Activated gamma-delta T cell treated with anti-CD3 and anti-CD28 coated beads, Interleukin-2, amount 50 U/mL, for 16 hours (primary cell): ENCODE measurements around the gene LUZP1.
"Not testable (repeated sequence)": the region's sequence is repeated elsewhere in the genome, so short reads cannot be mapped to it uniquely, and the experiment has no call there.

Experiments used
- DNase-seq: peaks from one replicate; pipeline ENCODE4 v3.0.0-alpha.2; 2020; ENCODE audit warnings: low read depth

Gene LUZP1

DNA sequence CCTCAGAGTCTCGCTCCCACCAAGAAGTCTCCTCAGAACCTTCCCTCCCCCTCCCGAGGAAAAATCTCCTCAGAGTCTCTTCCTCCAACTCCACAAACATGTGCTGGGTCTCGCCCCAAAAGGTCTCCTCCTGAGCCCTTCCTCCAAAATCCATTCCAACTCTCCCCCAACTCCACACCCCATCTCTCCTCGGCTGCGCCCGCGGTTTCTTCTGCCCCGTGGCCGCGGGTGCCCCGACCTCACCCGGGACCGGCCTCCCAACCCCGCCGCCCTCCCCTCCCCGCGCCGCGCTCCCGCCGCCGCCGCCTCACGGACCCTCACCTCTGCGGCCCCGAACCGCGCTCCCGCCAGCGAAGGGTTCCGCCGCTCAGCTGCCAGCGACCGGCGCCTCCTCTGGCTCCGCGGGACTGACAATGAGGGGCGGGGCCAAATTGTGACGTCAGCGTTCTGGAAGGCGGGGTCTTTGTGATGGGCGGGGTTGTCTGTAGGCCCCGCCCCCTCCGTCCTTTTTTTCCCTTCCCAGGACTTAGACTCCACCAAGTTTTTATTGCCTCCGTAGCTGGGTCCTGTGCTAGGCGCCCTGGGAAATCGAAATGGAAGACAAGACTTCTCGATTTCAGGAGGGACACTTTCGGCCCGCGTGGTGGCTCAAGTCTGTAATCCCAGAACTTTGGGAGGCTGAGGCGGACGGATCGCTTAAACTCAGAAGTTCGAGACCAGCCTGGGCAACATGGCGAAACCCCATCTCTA, at the start of gene LUZP1:
LUZP1 (minus strand) TSS at position 412 of the 750 bp plus-strand sequence.
- peak; percentile 83 for DNase-seq

DNA sequence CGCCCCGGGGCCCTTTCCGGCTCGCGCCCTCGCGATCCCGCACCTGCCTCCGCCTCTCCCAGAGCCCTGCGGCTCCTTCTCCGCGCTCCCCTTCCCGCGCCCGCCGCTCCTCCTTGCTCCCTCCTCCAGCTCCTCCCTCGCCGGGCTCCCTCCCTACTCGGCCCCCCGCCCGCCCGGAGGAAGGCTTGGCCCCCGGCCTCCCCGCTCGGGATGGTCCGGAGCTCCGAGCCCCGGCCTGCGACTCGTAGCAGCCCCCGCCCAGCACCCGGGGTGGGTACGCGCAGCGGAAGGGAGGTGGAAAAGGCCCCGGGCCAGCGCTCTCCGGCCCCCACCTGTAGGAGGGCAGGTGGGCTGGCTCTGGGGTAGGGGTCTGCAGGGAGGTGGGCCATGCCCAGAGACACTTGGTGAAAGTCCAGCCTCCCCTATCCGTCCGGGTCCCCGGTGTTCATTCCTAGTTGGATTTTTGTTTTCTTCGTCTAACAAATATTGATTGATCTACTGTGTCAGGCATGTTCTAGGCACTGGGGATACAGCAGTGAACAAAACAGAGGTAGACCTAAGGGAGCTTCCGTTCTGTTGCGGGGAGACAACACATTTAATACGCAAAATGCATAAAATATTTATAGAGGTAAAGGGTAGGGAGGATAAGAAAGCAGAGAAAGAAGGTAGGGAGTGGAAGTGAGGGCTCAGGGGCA, 48.9 kb upstream of the LUZP1 start, which contains the start of gene HTR1D:
HTR1D (minus strand) TSS at position 82 of the 695 bp plus-strand sequence. CDS start 23,283 bp downstream, outside the sequence.
- DNase-seq: no peak

DNA sequence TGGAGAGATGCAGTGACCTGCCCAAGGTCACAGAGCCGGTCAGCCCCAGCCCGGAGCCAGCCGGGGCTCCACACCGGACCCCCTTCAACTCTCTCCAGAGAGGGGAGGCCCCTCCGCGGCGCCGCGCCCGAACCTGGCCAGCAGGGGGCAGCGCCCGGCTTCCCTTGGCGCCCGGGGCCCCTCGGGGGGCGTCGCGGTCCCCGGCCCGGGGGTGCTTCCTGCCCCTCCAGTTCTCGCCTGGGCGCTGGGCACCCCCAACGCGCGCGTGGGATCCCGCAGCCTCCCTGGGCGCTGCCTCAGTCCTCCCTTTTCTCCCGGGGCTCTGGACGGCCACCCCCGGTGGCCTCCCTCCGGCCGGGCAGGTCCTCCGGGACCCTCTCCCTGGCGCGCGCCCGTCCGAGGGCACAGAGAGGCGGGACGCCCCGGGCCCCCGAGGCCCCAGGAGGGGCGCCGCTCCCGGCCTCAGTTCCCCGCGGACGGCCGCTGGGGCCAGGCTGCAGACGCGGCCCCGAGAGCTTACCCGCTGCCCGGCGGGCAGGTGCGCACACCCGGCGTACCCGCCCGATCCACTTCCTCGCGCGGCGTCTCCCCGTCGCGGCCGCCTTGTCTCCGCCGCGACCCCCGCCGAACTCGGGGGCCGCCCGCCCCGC, 48.2 kb upstream of the LUZP1 start:
- no peak for DNase-seq

GRCh38 chr1:23215751-23216449, 47.2 kb upstream of the LUZP1 start:
- DNase-seq: no peak

DNA sequence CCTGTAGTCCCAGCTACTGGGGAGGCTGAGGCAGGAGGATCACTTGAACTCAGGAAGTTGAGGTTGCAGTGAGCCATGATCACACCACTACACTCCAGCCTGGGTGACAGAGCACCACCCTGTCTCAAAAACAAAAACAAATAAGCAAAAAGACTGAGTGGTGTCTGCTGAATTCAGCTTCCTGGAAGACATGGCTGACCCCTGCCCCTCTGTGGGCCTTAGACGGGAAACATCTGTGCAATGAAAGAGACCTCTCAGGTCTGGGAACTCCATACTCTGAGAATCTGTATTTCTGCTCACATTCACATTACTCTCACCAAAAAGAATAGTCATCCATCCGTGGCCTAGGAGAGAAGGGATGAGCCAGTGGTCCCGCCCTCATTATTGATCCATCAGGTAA, 46.6 kb upstream of the LUZP1 start:
- no peak for DNase-seq

DNA sequence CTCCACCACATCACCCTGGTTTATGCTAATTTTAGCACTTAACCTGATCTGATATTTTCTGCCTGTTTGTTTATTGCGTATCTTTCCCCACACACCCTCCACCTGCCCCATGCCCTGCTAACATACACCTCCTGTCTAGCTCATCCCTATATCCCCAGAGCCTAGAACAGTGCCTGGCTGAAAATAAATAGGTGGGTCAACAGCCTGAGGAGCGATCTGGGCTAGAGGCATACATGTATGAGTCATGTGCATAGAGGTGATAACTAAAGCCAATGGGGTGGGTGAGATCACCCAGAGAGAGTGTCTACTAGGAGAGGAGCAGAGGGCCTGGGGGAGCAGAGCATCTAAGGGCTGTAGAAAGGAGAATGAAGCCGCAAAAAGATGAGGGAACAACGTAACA, 46.0 kb upstream of the LUZP1 start:
- DNase-seq: no peak

GRCh38 chr1:23211955-23212354, 43.3 kb upstream of the LUZP1 start:
- no peak for DNase-seq

DNA sequence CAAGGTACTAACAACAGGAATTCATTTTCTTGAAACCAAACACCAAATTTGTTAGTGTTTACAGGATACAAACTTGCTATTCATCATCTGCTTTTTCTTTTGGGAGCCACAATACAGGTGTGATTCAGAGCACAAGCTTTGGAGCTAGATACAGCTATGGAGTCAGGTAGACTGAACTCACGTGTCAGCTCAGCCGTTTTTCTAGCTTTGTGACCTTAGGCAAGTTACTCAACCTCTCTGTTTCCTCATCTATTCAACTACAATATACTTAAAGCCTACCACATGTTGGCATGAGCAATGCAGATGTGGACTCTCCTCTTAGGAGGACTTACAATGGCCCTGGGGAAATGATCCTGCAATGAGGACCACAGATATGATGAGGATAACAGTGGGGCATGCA, 42.3 kb upstream of the LUZP1 start:
- no peak for DNase-seq

DNA sequence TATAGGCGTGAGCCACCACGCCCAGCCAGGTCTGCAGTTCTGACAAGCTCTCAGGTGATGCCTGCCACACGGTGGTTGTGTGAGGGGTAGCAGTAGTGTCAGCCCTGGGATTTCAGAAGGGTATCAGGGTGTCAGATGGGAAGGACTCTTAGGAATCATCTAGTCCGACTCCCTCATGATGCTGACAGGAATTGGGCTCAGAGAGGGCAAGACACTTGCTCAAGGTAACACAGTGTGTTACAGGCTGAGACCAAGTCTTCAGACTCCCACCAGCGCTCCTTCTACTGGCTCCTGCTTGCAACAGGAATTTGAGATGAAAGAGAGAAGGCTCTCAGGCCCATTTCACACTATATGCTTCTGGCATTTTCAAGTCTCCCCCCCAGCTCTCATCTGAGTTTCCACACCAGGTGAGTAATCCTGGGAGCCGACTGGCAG, 41.7 kb upstream of the LUZP1 start:
- DNase-seq: no peak

GRCh38 chr1:23209770-23210169, 41.1 kb upstream of the LUZP1 start:
- DNase-seq: no peak

DNA sequence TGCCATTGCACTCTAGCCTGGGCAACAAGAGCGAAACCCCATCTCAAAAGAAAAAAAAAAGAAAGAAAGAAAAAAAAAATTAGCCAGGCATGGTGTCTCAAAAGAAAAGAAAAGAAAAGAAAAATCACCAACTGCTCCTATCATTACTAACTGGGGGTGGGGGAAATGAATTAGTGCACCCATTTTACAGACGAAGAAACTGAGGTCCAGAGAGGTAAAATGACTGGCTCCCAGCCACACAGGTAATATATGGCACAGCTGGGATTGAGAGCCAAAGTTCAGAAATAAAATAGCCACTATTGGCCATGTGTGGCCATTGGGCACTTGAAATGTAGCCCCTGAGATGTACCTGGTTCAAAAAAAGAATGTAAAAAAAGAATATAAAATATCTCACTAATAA, 39.9 kb upstream of the LUZP1 start:
- no peak for DNase-seq

- not testable (repeated sequence) for DNase-seq
These were observed 39.1 kb upstream of the LUZP1 start for GRCh38 chr1:23207733-23208132.

DNA sequence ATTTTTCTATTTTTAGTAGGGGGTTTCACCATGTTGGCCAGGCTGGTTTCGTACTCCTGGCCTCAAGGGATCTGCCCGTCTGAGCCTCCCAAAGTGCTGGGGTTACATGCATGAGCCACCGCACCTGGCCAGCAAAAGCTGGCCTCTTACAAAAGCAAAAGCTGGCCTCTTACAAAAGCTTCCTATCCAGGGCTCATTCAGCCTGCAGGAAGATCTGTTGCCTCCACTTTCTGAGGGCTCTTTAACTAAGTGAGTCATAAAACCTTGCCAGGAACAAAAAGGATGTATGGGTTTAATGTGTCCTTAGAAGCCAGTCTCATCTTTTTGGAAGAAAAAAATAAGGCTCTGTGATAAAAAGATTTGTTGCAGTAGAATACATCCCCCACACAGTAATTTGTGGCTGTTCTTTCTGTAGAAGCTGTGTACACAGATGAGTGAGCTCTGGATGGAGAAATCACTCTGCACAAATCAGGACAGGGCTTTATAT, 33.6 kb upstream of the LUZP1 start:
- DNase-seq: no peak

GRCh38 chr1:23200883-23201282, 32.2 kb upstream of the LUZP1 start:
- no peak for DNase-seq

GRCh38 chr1:23198373-23198772, 29.7 kb upstream of the LUZP1 start:
- no peak for DNase-seq

DNA sequence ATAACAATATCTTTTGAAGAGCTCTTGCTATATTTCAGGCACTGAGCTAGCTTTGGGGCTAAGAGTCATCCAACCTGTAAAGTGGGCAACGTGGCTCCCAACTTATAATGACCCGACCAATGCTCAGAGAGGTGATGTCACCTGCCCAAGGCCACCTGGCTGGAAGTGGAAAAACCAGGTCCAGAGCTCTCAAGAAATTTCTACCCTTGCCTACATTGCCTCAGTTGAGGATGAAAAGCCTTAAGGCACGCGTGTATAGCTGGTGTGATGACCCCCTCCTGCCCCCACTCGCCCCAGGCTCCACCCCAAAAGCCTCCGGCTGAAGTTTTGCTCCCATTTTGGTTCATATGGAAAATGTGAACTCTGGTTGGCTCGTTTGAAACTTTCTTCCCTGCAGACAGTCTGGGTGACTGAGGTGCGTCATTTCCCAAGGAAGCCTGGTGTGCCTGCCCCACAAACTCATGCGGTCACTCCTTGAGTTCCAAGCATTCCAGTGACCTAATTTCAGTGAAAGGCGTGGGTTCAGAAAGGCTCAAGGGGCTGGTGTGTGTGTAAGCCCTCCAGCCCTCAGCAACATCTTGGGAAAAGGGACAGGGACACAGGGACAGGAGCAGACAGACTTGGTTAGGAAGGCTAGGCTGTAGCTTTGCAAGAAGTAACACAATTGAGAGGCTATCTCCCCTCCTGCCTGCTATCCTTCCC, 28.1 kb upstream of the LUZP1 start:
- DNase-seq: no peak

DNA sequence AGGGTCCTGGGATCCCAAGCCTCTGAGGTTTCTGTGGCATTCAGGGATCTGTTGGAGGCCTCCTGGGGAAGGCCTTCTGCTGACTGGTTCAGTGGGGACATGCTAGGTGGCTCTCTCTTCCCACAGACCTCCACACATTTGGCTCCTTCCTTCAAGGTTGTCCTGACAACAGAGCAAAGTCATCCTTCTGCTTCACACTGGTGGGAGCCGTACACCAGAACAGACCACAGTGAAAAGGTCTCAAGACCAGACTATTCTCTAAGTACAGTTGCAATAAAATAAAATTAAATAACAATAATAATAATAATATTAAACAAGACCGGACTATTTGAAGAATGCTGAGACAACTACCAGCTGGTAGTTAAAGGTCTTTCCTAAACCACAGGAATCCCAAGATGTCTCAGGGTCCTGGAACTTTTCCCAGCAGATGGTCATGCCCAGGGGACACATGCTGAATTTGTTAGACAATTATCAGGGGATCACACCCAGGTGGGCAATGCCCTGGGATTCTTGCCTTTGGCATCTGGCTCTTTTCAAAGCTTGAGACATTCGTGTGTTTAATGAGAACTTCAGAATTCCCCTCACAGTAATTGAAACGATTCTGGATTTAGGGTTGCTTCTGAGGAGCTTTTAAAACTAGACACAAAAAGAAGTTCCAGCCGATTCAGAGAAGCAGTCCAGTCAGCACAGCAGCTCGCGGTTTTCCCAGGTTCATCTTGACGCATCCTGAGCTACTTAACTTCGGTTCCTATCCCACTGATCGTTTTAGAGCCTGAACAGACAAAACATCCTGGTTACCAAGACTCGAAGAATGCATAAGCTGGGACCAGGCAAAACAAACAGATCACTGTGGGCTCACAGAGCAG, 25.7 kb upstream of the LUZP1 start:
- DNase-seq: no peak

DNA sequence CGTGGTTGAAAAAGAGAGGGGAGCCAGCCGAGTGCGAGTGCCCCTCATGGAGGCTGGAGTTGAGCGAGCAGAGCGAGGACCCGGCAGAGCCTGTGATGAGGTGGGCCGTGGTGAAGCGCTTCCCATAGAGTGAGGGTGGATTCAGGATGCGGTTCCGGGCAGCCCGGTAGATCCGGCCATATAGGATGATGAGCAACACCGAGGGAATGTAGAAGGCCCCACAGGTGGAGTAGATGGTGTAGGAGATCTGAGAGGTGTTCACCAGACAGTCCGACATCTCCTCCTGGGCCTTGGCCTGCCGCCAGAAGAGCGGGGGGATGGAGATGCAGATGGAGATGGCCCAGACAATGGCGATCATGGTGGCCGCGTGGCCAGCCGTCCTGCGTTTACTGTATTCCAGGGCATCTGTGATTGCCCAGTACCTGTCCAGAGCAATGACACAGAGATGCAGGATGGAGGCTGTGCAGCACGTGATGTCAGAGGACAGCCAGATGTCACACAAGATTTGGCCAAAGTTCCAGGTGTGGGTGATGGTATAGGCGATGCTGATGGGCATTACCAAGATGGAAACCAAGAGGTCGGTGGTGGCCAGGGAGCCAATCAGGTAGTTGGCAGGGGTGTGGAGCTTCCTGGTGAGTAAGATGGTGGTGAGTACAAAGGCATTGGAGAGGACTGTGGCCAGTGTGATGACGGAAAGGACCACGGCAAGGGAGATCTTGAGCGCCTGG, 24.9 kb upstream of the LUZP1 start:
- no peak for DNase-seq

DNA sequence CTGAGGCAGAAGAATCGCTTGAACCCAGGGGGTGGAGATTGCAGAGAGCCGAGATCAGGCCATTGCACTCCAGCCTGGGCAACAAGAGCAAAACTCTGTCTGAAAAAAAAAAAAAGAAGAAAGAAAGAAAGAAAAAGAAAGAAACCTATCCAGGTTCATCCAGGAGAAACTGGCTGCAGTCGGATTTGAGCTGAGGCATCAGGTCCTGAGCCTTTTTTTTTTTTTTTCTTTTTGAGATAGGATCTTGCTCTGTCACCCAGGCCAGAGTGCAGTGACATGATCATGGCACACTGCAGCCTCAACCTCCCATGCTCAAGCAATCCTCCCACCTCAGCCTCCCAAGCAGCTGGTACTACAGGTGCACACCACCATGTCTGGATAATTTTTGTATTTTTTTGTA, 22.5 kb upstream of the LUZP1 start:
- DNase-seq: no peak

GRCh38 chr1:23188936-23189452, 20.3 kb upstream of the LUZP1 start:
- DNase-seq: not testable (repeated sequence)
